Measurements from ENCODE around the gene NUDT14.

The NUDT14 gene

GRCh38 chr14:105220699-105221597 is 39.8 kb upstream of the NUDT14 start:
- Histone ChIP-seq H3K4me1 (ENCODE audit: insufficient read depth, low read length, poor library complexity, severe bottlenecking) (no peaks in the 10 kb centered on the region), H3K79me2 (ENCODE audit: insufficient read depth, low read length) (no peaks in the 10 kb centered on the region), H3K4me3 (ENCODE audit: low read length, poor library complexity, severe bottlenecking) (no peak overlapping the region), H3K9me3 (ENCODE audit: insufficient read depth, low read depth, low read length) (no peaks in the 10 kb centered on the region), H2AFZ (ENCODE audit: low read length) (no peak overlapping the region), H3K9ac (ENCODE audit: low read depth, low read length, poor library complexity, severe bottlenecking) (no peak overlapping the region), H3K4me2 (ENCODE audit: low read depth, low read length, poor library complexity, severe bottlenecking) (no peak overlapping the region), H3F3A (ENCODE audit: low read depth) (no peaks in the 10 kb centered on the region), H3K27me3 (ENCODE audit: insufficient read depth, low read length, poor library complexity, severe bottlenecking) (no peaks in the 10 kb centered on the region), H3K9me2 (replicated peaks; ENCODE audit: low read depth, low read length) (no peaks in the 10 kb centered on the region), H4K20me1 (ENCODE audit: insufficient read depth, low read length, poor library complexity, severe bottlenecking) (no peaks in the 10 kb centered on the region), H3K36me3 (ENCODE audit: insufficient read depth, low read length) (peaks cover 96% of the 10 kb centered on the region; the same call in 1 of the 2 replicates)
- no peak for TF ChIP-seq EZH2phosphoT487 (IDR thresholded peaks at IDR 0.05; ENCODE audit: borderline replicate concordance)
- TF ChIP-seq, protein P1, sequence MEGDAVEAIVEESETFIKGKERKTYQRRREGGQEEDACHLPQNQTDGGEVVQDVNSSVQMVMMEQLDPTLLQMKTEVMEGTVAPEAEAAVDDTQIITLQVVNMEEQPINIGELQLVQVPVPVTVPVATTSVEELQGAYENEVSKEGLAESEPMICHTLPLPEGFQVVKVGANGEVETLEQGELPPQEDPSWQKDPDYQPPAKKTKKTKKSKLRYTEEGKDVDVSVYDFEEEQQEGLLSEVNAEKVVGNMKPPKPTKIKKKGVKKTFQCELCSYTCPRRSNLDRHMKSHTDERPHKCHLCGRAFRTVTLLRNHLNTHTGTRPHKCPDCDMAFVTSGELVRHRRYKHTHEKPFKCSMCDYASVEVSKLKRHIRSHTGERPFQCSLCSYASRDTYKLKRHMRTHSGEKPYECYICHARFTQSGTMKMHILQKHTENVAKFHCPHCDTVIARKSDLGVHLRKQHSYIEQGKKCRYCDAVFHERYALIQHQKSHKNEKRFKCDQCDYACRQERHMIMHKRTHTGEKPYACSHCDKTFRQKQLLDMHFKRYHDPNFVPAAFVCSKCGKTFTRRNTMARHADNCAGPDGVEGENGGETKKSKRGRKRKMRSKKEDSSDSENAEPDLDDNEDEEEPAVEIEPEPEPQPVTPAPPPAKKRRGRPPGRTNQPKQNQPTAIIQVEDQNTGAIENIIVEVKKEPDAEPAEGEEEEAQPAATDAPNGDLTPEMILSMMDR (conservative IDR thresholded peaks at IDR 0.05; ENCODE audit: low read length) = no peak

DNA sequence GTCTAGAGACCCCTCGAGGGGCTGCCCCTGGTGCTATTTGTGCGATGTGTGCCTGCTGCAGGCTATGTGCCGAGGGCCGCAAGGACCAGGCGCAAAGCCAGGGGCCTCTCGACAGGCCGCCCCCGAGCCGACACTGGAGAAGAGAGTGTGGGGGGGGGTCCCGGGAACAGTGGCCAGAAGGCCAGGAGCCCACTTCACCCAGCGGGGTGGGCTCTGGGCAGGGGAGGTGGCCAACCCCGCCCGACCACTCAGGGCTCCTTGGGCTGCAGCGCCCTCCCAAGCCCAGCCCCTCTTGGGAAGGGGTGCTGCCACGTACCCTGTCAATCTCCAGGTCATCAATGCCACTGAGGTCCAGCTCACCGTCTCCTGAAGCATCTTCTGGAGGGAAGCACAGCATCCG is 38.6 kb upstream of the NUDT14 start:
- Histone ChIP-seq H3K4me2 (ENCODE audit: low read depth, low read length, poor library complexity, severe bottlenecking) (no peak overlapping the region), H3K36me3 (ENCODE audit: insufficient read depth, low read length) (peaks cover 88% of the 10 kb centered on the region; the same call in 1 of the 2 replicates), H3K27me3 (ENCODE audit: insufficient read depth, low read length, poor library complexity, severe bottlenecking) (no peaks in the 10 kb centered on the region), H2AFZ (ENCODE audit: low read length) (no peak overlapping the region), H3K4me1 (ENCODE audit: insufficient read depth, low read length, poor library complexity, severe bottlenecking) (no peaks in the 10 kb centered on the region), H3K4me3 (ENCODE audit: low read length, poor library complexity, severe bottlenecking) (no peak overlapping the region), H3K9me2 (replicated peaks; ENCODE audit: low read depth, low read length) (no peaks in the 10 kb centered on the region), H3K79me2 (ENCODE audit: insufficient read depth, low read length) (no peaks in the 10 kb centered on the region), H3K9me3 (ENCODE audit: insufficient read depth, low read depth, low read length) (no peaks in the 10 kb centered on the region), H3K9ac (ENCODE audit: low read depth, low read length, poor library complexity, severe bottlenecking) (no peak overlapping the region), H3F3A (ENCODE audit: low read depth) (no peaks in the 10 kb centered on the region), H4K20me1 (ENCODE audit: insufficient read depth, low read length, poor library complexity, severe bottlenecking) (no peaks in the 10 kb centered on the region)
- no peak for TF ChIP-seq EZH2phosphoT487 (IDR thresholded peaks at IDR 0.05; ENCODE audit: borderline replicate concordance)
- TF ChIP-seq, protein P1 (conservative IDR thresholded peaks at IDR 0.05; ENCODE audit: low read length) = no peak

DNA sequence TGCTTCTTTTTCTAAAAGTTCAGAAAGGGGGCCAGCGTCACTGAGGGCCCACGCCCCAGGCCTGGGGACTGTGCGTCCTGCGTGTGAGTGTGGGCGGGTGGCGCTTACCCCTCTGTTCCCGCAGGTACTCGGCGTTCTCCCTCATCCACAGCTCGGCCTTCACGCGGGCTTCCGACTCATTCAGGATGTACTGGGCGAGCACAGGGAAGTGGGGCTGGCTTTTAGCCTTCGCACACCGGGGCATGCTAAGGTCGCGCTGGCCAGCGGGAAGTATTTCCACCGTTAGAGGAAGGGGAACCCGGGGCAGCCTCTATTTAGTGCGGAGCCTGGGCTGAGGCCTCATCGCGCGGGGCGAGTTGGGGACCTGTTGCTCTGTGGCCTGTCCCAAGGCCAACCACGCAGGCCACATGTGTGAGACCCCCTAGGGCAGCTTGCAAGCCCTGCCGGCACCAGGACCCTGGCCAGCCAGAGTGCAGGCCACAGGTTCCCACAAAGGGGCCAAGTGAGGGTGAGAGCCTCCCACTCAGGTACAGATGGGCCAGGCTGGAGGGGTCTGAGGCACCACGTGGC is 38.0 kb upstream of the NUDT14 start:
- Histone ChIP-seq H3K4me3 (ENCODE audit: low read length, poor library complexity, severe bottlenecking) (no peak overlapping the region), H3K79me2 (ENCODE audit: insufficient read depth, low read length) (no peaks in the 10 kb centered on the region), H3F3A (ENCODE audit: low read depth) (no peaks in the 10 kb centered on the region), H3K36me3 (ENCODE audit: insufficient read depth, low read length) (peaks cover 81% of the 10 kb centered on the region; the same call in 1 of the 2 replicates), H3K9me2 (replicated peaks; ENCODE audit: low read depth, low read length) (no peaks in the 10 kb centered on the region), H3K4me1 (ENCODE audit: insufficient read depth, low read length, poor library complexity, severe bottlenecking) (no peaks in the 10 kb centered on the region), H4K20me1 (ENCODE audit: insufficient read depth, low read length, poor library complexity, severe bottlenecking) (no peaks in the 10 kb centered on the region), H3K9me3 (ENCODE audit: insufficient read depth, low read depth, low read length) (no peaks in the 10 kb centered on the region), H3K27me3 (ENCODE audit: insufficient read depth, low read length, poor library complexity, severe bottlenecking) (no peaks in the 10 kb centered on the region), H2AFZ (ENCODE audit: low read length) (no peak overlapping the region), H3K4me2 (ENCODE audit: low read depth, low read length, poor library complexity, severe bottlenecking) (no peak overlapping the region), H3K9ac (ENCODE audit: low read depth, low read length, poor library complexity, severe bottlenecking) (no peak overlapping the region)
- TF ChIP-seq, protein P1 (conservative IDR thresholded peaks at IDR 0.05; ENCODE audit: low read length) = no peak
- TF ChIP-seq EZH2phosphoT487 (IDR thresholded peaks at IDR 0.05; ENCODE audit: borderline replicate concordance) = no peak
